ENCODE measurements around the gene UHRF1.

UHRF1 gene

GRCh38 chr19:4906963-4907362 is 2.3 kb upstream of the UHRF1 start:
- no peak for TF ChIP-seq CTCF (IDR thresholded peaks at IDR 0.05; ENCODE audit: control insufficient read depth, insufficient read depth, low read depth, low read length, missing control alignments)
- no peak for DNase-seq (ENCODE audit: low read depth)
- H3K4me3 ChIP-seq (ENCODE audit: control insufficient read depth, low read depth, low read length), result no peak overlapping the region

GRCh38 chr19:4908360-4908759 is 941 bp upstream of the UHRF1 start:
- no peak for DNase-seq (ENCODE audit: low read depth)
- H3K4me3 ChIP-seq (ENCODE audit: control insufficient read depth, low read depth, low read length), result no peak overlapping the region
- no peak for TF ChIP-seq CTCF (IDR thresholded peaks at IDR 0.05; ENCODE audit: control insufficient read depth, insufficient read depth, low read depth, low read length, missing control alignments)

GRCh38 chr19:4908781-4909155 is 533 bp upstream of the UHRF1 start:
- no peak for TF ChIP-seq CTCF (IDR thresholded peaks at IDR 0.05; ENCODE audit: control insufficient read depth, insufficient read depth, low read depth, low read length, missing control alignments)
- H3K4me3 ChIP-seq (ENCODE audit: control insufficient read depth, low read depth, low read length), result no peak overlapping the region
- DNase-seq (ENCODE audit: low read depth), result no peak

- H3K4me3 ChIP-seq (ENCODE audit: control insufficient read depth, low read depth, low read length), result peak overlapping the region; percentile 54
Observed at GRCh38 chr19:4909897-4910593, 744 bp downstream of the UHRF1 start.

GRCh38 chr19:4910594-4911281 is 1.4 kb downstream of the UHRF1 start:
- TF ChIP-seq CTCF (IDR thresholded peaks at IDR 0.05; ENCODE audit: control insufficient read depth, insufficient read depth, low read depth, low read length, missing control alignments), result no peak
- peak overlapping the region; percentile 54 for H3K4me3 ChIP-seq (ENCODE audit: control insufficient read depth, low read depth, low read length)
- no peak for DNase-seq (ENCODE audit: low read depth)

More at GRCh38 chr19:4909897-4910593, 744 bp downstream of the UHRF1 start:
- no peak for DNase-seq (ENCODE audit: low read depth)
- TF ChIP-seq CTCF (IDR thresholded peaks at IDR 0.05; ENCODE audit: control insufficient read depth, insufficient read depth, low read depth, low read length, missing control alignments), result no peak

GRCh38 chr19:4911314-4911713 is 2.0 kb downstream of the UHRF1 start:
- DNase-seq (ENCODE audit: low read depth), result no peak
- no peak for TF ChIP-seq CTCF (IDR thresholded peaks at IDR 0.05; ENCODE audit: control insufficient read depth, insufficient read depth, low read depth, low read length, missing control alignments)
- peak overlapping the region; percentile 54 for H3K4me3 ChIP-seq (ENCODE audit: control insufficient read depth, low read depth, low read length)
